H1 (cell line): ENCODE results near the gene DHRS7B. TPM values are rescaled to one million over a fixed set of nuclear protein-coding genes. Genes with fewer than 3 reads are reported as not detected.

Experiments used
- CTCF ChIA-PET: fragments of 300-600 bp; sonication (Branson Sonifier 250); formaldehyde crosslinking; loops from one replicate; lab custom pipeline; 2021; ENCODE audit not compliant: partially characterized antibody; lab: Charles Lee
- POLR2A ChIA-PET: fragments of 300-600 bp; sonication (Branson Sonifier 250); formaldehyde crosslinking; loops from one replicate; lab custom pipeline; 2021; ENCODE audit warnings: inconsistent platforms; ENCODE audit not compliant: partially characterized antibody; lab: Charles Lee
- DNase-seq, 2 experiments: peaks; one replicate each; pipeline versions ENCODE4 v3.0.0 to v3.0.0-alpha.2; 2010 to 2022; ENCODE audit warnings: low spot score in 2 of 2, low read depth in 1 of 2, mixed read lengths in 1 of 2
- FAIRE-seq: peaks from 2 replicates; lab custom pipeline; 2011; peaks lifted over from hg19 to GRCh38; lab: Jason Lieb, UNC
- H2AFZ ChIP-seq: 2 replicates; pipeline ENCODE4 v1.8.1; 2012; ENCODE audit warnings: low read length, inconsistent platforms
- H2AK5ac ChIP-seq: 2 replicates; pipeline ENCODE4 v1.6.1; 2013; ENCODE audit warnings: low read depth, low read length
- H2BK120ac ChIP-seq: replicated peaks from 2 replicates; pipeline ENCODE3; 2013; ENCODE audit warnings: low read depth, low read length, inconsistent platforms
- H2BK12ac ChIP-seq: 2 replicates; pipeline ENCODE4 v1.6.1; 2013; ENCODE audit warnings: low read depth, low read length
- H2BK15ac ChIP-seq: 2 replicates; pipeline ENCODE4 v1.6.1; 2013; ENCODE audit warnings: low read length
- H2BK20ac ChIP-seq: 2 replicates; pipeline ENCODE4 v1.6.1; 2013; ENCODE audit warnings: low read length
- H2BK5ac ChIP-seq: 2 replicates; pipeline ENCODE4 v1.6.1; 2013; ENCODE audit warnings: low read depth, low read length
- H3K14ac ChIP-seq: 2 replicates; pipeline ENCODE4 v1.6.1; 2013; ENCODE audit warnings: inconsistent platforms; ENCODE audit not compliant: insufficient read length
- H3K18ac ChIP-seq: 2 replicates; pipeline ENCODE4 v1.6.1; 2013; ENCODE audit warnings: low read length; ENCODE audit errors: extremely low read depth
- H3K23ac ChIP-seq: 2 replicates; pipeline ENCODE4 v1.6.1; 2013; ENCODE audit warnings: inconsistent platforms; ENCODE audit not compliant: insufficient read length
- H3K23me2 ChIP-seq: 2 replicates; pipeline ENCODE4 v1.6.1; 2013; ENCODE audit warnings: low read depth, low read length
- H3K27ac ChIP-seq: 2 replicates; pipeline ENCODE4 v1.6.1; 2011; ENCODE audit warnings: low read depth, low read length, inconsistent platforms
- H3K27me3 ChIP-seq, 4 experiments: replicated peaks in 1 of 4; 1 replicate in 1 of 4; 2 replicates in 3 of 4; pipeline versions ENCODE4 v1.6.1 to v1.8.1; 2011 to 2013; ENCODE audit warnings: low read length in 3 of 4, mild to moderate bottlenecking in 3 of 4, inconsistent platforms in 2 of 4, mixed read lengths in 2 of 4, moderate library complexity in 1 of 4; ENCODE audit not compliant: control insufficient read depth in 3 of 4, insufficient read depth in 3 of 4; ENCODE audit errors: extremely low read depth in 1 of 4
- H3K36me3 ChIP-seq, 4 experiments: 2 replicates each; pipeline versions ENCODE4 v1.6.1 to v1.8.1; 2011 to 2013; ENCODE audit warnings: mild to moderate bottlenecking in 4 of 4, low read length in 3 of 4, moderate library complexity in 2 of 4, control low read depth in 1 of 4, inconsistent platforms in 1 of 4; ENCODE audit not compliant: insufficient read depth in 4 of 4, control insufficient read depth in 2 of 4
- H3K4ac ChIP-seq: replicated peaks from 2 replicates; pipeline ENCODE3; 2013; ENCODE audit warnings: low read length, low read depth, mixed read lengths, inconsistent platforms; ENCODE audit not compliant: insufficient read length
- H3K4me1 ChIP-seq, 4 experiments: replicated peaks in 1 of 4; 1 replicate in 1 of 4; 2 replicates in 3 of 4; pipeline versions ENCODE4 v1.6.1 to v1.8.1; 2011 to 2013; ENCODE audit warnings: low read length in 3 of 4, inconsistent platforms in 2 of 4, mixed read lengths in 1 of 4; ENCODE audit not compliant: insufficient read depth in 4 of 4, control insufficient read depth in 3 of 4
- H3K4me2 ChIP-seq, 2 experiments: 2 replicates each; pipeline versions ENCODE4 v1.6.1 to v1.8.1; 2011 to 2013; ENCODE audit warnings: low read depth in 2 of 2, low read length in 2 of 2, control low read depth in 1 of 2, inconsistent platforms in 1 of 2, mild to moderate bottlenecking in 1 of 2; ENCODE audit not compliant: insufficient read depth in 1 of 2
- H3K4me3 ChIP-seq, 4 experiments: fragments of 200-600, 300-600 bp in 1 of 4; sonication (generic), shearing (Covaris generic), sonication (Bioruptor Twin) in 1 of 4; 2 replicates each; pipeline versions ENCODE4 v1.5.1 to v1.8.1; 2011 to 2016; ENCODE audit warnings: low read length in 4 of 4, low read depth in 3 of 4, control low read depth in 2 of 4, inconsistent platforms in 2 of 4, mild to moderate bottlenecking in 2 of 4, mixed read lengths in 1 of 4, moderate library complexity in 1 of 4; ENCODE audit not compliant: insufficient read depth in 2 of 4; ENCODE audit errors: extremely low read depth in 1 of 4
- H3K56ac ChIP-seq: replicated peaks from 2 replicates; pipeline ENCODE3; 2013; ENCODE audit warnings: low read depth, mild to moderate bottlenecking, mixed read lengths, low read length, inconsistent platforms; ENCODE audit not compliant: insufficient read length
- H3K79me1 ChIP-seq: 2 replicates; pipeline ENCODE4 v1.6.1; 2013; ENCODE audit warnings: low read depth, low read length, control low read depth
- H3K79me2 ChIP-seq, 2 experiments: 2 replicates each; pipeline versions ENCODE4 v1.6.1 to v1.8.1; 2012 to 2013; ENCODE audit warnings: low read length in 2 of 2, mild to moderate bottlenecking in 2 of 2, inconsistent platforms in 1 of 2; ENCODE audit not compliant: insufficient read depth in 2 of 2, control insufficient read depth in 1 of 2
- H3K9ac ChIP-seq, 4 experiments: replicated peaks in 1 of 4; 1 replicate in 1 of 4; 2 replicates in 3 of 4; pipeline versions ENCODE4 v1.6.1 to v1.8.1; 2011 to 2013; ENCODE audit warnings: low read depth in 3 of 4, low read length in 3 of 4, control low read depth in 2 of 4, mild to moderate bottlenecking in 2 of 4, moderate library complexity in 2 of 4, inconsistent platforms in 1 of 4; ENCODE audit errors: extremely low read depth in 1 of 4
- H3K9me3 ChIP-seq, 2 experiments: 2 replicates each; pipeline versions ENCODE4 v1.6.1 to v1.8.1; 2012 to 2013; ENCODE audit warnings: mild to moderate bottlenecking in 2 of 2, moderate library complexity in 2 of 2, control low read depth in 1 of 2, inconsistent platforms in 1 of 2, low read depth in 1 of 2, low read length in 1 of 2, mixed read lengths in 1 of 2; ENCODE audit not compliant: insufficient read depth in 2 of 2
- H4K20me1 ChIP-seq, 2 experiments: replicated peaks in 1 of 2; 2 replicates each; pipeline versions ENCODE3 to v1.8.1; 2011 to 2013; ENCODE audit warnings: inconsistent platforms in 2 of 2, low read length in 2 of 2, mild to moderate bottlenecking in 1 of 2; ENCODE audit not compliant: insufficient read depth in 2 of 2, control insufficient read depth in 1 of 2
- H4K5ac ChIP-seq: 2 replicates; pipeline ENCODE4 v1.6.1; 2013; ENCODE audit warnings: low read length, low read depth, mixed read lengths, inconsistent platforms; ENCODE audit not compliant: insufficient read length
- H4K8ac ChIP-seq: 2 replicates; pipeline ENCODE4 v1.8.0; 2013; ENCODE audit warnings: mild to moderate bottlenecking, moderate library complexity, low read length, inconsistent platforms; ENCODE audit not compliant: insufficient read depth; ENCODE audit errors: extremely low read depth
- H4K91ac ChIP-seq: replicated peaks from 2 replicates; pipeline ENCODE3; 2013; ENCODE audit warnings: low read length, mixed read lengths, inconsistent platforms; ENCODE audit not compliant: insufficient read length
- TAF7 ChIP-seq: optimal IDR thresholded peaks from 2 replicates; pipeline ENCODE3; 2011; ENCODE audit warnings: low read depth, mild to moderate bottlenecking, inconsistent platforms, low read length, moderate library complexity, borderline replicate concordance
- polyA plus RNA-seq, 7 experiments: library from polyadenylated mRNA; depleted of rRNA in 3 of 7; stranded (reverse) in 5 of 7; unstranded in 2 of 7; fragments of >200 nt in 5 of 7; fragments of 200-250 nt in 2 of 7; gene quantifications; 1 replicate in 5 of 7; 2 replicates in 1 of 7; 4 replicates in 1 of 7; pipeline versions ENCODE4 v1.2.1 to v1.2.3, GENCODE V29; 2011 to 2013; ENCODE audit warnings: missing spikeins in 2 of 7, mixed read lengths in 2 of 7
- total RNA-seq: library from RNA; stranded (reverse); fragmentation: NEBNext Ultra II Directional; extraction: Animal tissue kit (Norgen Biotek cat#: 25700); gene quantifications from 2 replicates; pipeline ENCODE4 v1.2.1, GENCODE V29; 2021

DHRS7B gene
- total and polyA plus RNA-seq, 2 of the 8 experiments (the other 6 are each of a cell fraction or from before 2014, with no cell fraction given) = 11.0 to 27.9 TPM

- Histone ChIP-seq H3K27me3 (no peaks in the 10 kb centered on the region), H3K4me1 (no peaks in the 10 kb centered on the region), H2AK5ac (no peak overlapping the region), H3K4me2 (no peak overlapping the region), H3K23ac (no peak overlapping the region), H4K20me1 (no peaks in the 10 kb centered on the region), H2BK5ac (no peak overlapping the region), H3K9ac (no peak overlapping the region), H3K4ac (no peak overlapping the region), H2BK15ac (no peak overlapping the region), H4K5ac (no peak overlapping the region), H3K9me3 (no peaks in the 10 kb centered on the region), H3K27ac (no peak overlapping the region), H3K79me1 (no peaks in the 10 kb centered on the region), H3K79me2 (no peaks in the 10 kb centered on the region), H3K18ac (no peak overlapping the region), H3K56ac (no peak overlapping the region), H2BK120ac (no peak overlapping the region), H2BK20ac (no peak overlapping the region), H4K8ac (no peak overlapping the region), H3K36me3 (no peaks in the 10 kb centered on the region), H3K4me3 (no peak overlapping the region), H3K14ac (no peak overlapping the region), H4K91ac (no peak overlapping the region), H2BK12ac (no peak overlapping the region), H2AFZ (no peak overlapping the region), H3K23me2 (no peaks in the 10 kb centered on the region)
- TF ChIP-seq TAF7 = no peak
- ChIA-PET CTCF (interaction anchor here (0.7 kb wide), 1 partner anchor 9 kb away, joined by 3 read pairs; no protein-coding TSS in a partner anchor), POLR2A (interaction anchor here (0.7 to 1.5 kb wide), 2 partner anchors 12 to 40 kb away, joined by 3 read pairs; no protein-coding TSS in a partner anchor)
- no peak for DNase-seq
- no peak for FAIRE-seq
Measured at GRCh38 chr17:21160401-21160800, 33.6 kb downstream of the DHRS7B start.
